NCI-H1930 (cell line): ENCODE measurements around the gene LDHAL6B.

Experiments used
- DNase-seq, 2 experiments: peaks; one replicate each; lab custom pipeline; 2025; lab: John Stamatoyannopoulos, UW

The LDHAL6B gene

DNA sequence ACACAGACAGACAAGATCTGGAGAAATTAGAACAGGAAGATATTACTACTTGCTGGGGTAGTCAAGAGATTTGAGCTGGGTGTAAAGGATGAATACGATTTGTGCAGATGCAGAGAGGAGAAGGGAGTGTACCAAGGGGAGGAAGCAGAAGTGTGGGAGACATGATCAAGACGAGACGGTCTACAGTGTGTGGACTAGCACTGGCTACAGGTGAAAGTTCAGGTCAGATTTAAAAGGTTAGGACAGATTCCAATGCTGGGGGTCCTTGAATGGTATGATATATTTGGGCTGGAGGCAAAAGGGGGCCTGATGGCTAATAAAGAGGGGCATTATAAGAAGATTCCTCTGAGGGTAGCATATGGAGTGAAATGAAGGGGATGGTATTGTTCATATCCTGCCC, 12.1 kb downstream of the LDHAL6B start:
- DNase-seq = no peak

DNA sequence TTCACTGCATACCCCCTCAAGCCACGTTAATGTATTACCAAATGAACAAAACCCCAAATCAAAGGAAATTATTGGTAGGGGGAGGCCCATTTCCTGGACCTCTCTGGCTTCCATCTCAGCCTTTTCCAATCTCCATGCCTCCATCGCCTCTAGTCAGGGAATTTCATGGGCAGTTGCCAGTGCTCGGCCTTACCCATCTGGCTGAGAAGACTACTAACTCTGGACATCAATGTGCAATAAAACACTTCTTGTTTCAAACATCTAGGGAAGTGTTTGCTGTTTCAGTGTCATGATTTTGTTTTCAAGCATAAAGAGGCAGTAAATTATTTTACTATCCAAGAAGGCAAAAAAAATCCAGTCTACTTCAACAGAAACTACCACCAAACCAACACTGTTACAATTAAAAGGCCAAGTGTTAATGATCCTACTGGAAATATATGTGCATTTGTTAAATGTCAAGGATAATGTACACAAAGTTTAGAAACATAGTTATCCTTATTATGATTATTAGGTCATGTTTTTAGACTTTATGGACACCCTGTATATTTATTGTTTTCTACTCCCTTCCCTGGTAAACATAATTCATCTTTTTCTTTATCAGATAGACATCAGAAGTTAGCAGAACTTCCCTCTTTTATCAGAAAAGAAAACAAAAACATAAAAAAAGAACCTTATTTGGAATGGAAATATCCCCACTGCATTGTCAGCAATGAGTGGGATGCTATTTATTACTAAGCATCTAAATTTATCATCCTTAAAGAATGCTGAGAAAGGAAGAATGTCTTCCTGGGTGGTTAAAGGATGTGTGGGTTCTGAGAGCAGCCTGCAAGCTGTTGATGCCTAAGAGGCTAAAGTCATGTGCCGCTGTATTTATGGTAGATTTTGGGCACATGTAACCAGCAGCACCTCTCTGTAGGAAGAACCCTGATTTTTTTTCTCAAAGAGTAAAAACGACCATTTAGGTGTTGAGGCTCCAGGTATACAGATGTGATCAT, 15.2 kb downstream of the LDHAL6B start:
- DNase-seq = no peak

DNA sequence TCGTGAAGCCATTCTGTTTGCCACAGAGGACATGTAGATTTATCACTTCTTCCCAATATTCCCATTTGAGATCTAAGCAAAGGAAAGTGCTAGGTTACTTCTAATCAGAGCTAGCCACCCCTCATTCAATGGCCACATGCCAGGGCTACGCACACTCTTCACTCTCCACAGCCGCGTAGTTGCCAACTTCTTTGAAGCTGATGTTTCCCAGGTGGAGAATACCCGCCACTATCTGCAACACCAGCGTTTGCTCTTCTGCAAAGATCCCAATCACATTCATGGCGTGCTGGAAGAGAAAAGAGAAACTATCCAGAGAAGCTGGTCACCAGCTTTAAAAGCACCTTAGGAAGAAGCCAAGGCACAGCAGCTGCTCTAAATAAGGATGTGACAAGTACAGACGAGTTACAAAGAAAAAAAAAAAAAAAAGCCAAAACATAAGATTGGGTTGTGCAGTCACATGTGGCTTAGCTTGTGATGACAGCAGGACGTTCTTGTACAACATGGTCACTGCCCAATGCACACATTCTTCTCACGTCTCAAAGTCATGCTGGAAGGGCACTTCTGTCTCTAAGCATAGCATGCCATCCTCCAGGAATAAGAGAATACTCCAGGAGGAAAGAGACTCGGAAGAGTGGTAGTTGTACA, 16.4 kb downstream of the LDHAL6B start:
- DNase-seq = no peak

DNA sequence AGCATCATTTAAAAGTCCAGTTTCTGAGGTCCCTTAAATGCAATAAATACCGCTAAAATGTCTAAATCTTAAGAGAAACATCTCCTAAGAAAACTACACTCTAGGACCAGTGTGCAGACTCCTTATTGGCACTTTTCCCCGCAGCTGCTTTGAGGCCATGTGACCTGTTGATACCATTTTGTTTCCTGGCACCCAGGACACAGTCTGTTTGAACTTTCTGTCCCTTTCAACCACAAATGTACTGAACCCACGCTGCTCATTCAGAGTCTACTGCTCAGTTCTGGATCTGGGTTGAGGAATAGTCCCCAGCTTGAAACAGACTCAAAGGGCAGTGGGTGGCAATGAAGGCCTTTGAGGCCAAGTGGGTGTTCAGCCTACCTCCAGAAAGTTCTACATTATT, 17.1 kb downstream of the LDHAL6B start:
- DNase-seq = no peak

DNA sequence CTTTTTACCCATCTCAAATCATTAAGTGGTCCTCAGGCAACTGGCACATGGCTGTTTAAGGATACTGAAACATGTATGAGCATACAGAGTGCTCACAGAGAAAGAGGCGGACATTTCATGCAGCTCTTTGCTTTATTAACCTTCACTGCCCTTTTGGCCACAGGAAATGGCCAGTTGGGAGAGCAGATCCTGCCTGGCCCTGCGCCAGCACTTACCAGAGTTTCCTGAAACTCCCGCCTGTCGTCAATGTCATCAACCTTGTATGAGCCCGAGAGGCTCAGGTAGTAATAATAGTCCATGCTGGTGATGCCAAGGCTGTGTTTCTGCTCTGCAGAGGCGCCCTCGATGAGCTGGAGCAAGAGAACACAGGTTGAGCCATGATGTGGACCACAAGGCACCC, 17.8 kb downstream of the LDHAL6B start:
- no peak for DNase-seq

DNA sequence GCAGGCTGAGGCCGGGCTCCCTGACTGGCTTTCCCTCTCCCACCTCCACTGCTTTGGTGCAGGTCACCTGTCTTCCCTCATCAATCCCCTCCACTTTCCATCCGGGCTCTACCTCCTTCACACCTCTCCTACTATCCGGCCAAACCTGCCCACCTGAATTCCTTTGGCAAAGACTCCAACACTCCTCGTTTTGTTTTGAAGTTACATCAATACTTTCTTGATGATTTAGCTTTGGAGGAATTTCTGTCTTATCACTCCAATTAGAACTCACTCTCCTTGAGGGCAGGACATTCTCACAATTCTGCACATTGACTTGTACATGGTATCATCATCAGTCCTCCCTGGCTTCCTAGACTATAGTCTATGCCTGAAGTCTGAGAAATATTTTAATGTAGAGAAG, 20.4 kb downstream of the LDHAL6B start:
- DNase-seq = no peak

DNA sequence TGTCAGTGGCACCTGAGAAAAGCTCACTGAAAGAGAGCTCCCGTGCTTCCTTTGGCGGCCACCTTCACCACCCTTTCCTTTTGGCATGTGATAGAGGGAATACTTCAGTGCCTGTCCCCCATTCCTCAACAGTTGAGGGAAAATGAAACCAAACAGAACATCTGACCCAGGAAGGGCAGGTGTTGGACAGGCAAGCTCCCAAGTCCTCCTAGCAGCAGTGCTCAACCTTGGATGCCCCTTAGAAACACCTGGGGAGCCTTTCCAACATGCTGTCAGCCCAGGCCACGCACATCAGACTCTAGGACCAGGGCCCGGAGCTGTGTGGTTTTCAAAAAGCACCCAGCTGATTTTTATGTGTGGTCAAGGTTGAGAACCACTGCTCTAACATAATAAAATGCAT, 22.4 kb downstream of the LDHAL6B start:
- DNase-seq = no peak

DNA sequence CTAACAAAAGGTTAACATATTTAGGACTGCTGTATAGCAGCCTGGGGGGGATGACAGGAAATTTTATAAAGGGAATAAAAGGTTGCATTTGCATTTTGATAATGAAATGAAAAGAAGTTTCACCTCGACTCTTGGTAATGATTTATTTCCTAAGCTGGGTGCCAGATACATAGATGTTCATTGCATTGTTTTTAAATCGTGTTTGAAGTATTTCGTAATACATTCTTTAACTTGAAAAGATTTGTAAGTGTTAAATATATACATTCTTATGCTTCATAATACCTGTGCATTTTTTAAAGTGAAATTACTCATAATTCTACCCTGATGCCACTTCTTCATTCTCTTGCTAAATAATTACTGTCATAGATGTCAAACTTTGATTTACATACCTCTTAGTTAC, 22.8 kb downstream of the LDHAL6B start:
- DNase-seq = no peak

DNA sequence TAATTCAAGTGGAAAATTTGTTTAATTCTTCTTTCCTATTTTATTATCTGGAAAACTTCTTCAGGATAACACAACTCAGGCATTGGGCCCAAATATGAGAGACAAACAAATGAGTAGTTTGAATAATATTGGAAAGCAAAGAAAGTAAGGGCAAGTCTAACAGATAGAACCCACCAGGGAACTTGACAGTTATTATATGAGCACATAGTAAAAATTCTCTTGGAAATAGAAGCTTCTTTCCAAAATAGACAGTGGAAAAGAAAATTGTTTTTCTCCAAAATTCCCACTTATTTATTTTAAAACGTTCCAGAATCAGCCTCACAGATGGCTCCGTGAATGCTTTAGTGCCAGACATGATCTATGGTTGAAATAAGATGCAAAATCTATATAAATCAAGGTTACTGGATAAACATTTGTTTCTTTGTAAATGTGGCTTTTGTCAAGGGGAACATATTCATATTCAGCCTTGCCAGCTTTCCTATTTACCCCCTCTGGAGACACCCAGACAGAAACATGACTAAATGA, 23.9 kb downstream of the LDHAL6B start:
- DNase-seq = no peak

DNA sequence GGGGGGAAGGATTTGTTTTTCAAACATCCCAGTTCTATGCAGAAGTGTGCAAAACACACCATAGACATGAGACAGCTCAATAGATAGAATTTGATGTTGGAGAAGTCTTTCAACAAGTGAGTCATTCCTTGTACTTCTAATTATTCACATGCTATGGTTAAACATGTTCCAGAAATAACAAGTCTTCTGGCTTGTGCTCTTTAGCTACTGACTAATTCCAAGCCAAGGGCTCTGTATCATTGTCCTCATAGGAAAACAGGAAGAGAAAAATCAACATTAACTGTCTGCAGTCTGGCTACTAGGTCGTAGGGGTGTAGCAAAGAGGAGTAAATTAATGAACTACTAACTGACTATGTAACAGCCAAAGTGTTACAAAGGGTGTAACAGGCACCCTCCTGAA, 25.8 kb downstream of the LDHAL6B start:
- no peak for DNase-seq

DNA sequence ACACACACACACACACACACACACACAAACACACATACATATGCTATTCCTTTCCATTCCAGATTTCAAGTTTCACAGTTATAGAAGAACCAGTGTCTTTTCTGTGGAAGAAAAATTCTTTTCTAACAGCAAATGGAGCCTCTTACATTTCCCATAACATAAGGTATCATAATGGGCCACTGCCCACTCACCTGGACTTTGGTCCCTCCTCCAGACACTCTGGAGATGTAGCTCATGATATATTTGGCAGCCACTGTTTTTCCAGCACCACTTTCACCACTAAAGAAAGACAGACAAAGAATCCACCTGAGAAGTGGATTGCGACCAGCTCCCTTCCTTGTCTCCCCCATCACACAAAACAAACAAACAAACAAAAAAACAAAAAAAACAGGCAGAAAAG, 29.8 kb downstream of the LDHAL6B start:
- no peak for DNase-seq

DNA sequence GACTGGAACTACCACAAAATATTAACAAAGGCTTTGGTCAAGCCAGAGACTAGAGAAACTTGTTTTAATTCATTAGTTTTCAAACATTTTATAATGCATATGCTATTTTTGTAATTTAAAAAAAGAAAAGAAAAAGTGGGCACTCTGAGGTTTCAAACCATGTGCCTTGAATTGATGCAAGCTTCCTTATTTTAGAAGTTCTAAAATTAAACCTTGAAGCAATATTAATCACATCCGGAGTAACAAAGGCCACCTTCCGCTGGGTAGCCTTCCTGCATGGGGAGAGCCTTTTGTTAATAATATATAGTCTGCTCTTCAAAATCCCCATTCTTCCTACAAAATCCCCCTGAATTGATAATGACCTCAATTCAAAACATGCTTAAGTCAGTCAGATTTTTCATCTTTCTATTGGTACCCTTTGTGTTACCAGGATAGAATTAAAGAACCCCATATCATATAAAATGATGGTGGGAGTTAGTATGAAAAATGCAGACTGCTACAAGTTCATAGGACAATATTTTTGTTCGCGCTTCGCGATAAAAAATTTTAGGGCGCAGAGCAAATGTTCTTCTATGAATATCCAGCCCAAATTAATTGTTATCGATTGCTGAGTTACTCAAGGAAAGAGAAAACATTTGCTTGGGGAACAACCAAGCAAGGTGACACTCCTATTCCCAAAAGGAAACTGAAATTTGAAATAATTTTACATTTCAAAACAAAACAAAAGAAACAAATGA, 30.6 kb downstream of the LDHAL6B start:
- no peak for DNase-seq

DNA sequence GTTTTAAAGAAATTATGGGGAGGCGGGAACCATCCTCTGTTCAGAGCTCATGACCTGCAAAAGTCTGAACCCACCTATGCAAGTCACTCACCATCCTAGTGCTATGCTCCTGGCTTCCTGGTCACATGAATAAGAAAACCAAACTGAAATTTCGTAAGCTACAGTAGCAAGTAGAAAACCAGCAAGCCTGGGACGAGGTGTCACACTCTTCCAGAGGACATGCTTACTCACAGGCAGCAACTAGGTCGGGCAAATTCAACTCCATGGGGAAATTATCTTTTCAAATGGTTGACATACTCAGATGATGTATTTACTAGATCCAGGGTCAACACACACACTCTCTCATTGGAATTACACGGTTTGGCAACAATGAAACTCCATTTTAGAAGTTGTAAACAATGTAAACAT, 31.3 kb downstream of the LDHAL6B start:
- no peak for DNase-seq

DNA sequence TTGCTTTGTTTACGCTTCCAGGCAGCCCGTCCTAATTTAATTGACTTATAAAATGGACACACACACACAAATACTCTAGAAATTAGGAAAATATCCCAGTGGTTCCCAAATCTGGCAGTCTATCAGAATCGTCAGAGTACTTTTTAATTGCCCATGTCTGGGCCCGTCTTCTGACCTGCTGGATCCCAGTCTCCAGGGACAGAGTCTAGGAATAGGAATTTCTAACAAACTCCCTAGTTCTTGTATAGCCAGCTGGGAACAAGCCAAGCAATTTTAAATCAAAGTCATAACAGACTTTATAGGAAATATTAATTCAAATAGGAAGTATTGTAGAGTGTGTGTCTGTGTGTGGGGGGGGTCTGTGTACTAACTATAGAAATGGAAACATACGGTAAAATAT, 33.4 kb downstream of the LDHAL6B start:
- DNase-seq = no peak

DNA sequence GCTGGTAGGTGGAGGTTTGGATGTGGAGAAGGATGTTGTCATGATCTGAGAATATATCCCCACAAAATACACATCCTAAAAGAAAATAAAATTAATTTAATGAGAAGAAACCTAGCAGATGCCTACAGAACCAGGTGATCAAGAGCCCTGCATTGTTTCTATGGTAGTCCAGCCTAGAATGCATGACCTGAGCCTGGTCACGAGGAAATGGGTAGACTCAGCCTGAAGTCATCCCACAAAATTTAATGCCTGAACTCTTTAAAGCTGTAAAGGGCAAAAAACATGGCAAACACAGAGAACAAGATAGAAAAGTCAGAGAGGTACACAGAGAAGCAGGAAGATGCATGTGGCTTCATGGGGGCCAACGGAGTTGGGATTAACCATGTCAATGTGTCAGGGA, 36.0 kb downstream of the LDHAL6B start:
- DNase-seq = no peak

DNA sequence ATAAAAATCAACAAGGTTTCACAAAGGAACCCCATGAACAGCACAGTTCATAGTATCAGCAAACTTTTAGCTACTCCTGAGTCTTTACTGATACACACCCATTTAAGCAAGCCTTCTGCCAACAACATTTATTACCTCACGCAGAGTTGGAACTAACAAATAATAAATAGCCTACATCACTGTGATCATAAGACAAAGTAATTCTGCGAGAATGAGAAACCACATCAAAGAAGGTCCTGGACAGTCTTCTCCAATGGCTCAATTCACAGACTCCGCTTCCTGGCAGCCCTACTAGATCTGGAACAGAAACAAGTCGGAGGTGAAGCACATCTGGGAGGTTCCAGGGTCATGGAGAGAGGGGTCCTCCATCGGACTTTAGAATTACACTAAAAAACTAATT, 37.0 kb downstream of the LDHAL6B start:
- DNase-seq = no peak

DNA sequence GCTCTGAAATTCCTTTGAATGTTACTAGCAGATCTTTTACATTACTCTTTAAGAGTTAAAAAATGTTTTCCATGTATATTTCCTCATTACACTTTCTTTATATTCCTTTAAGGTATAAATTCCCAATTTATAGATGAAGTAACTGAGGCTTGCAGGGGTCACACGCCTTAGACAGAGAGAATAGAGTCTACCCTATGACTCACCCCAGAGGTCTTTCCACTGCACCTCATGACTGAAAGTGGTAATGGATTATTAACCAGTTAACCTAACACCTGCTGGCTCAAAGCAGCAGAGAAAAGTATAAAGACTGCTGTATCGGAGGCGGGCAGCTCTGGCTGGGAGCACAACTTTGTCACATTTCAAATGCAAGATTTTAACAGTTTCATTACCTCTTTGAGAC, 37.7 kb downstream of the LDHAL6B start:
- DNase-seq = no peak

DNA sequence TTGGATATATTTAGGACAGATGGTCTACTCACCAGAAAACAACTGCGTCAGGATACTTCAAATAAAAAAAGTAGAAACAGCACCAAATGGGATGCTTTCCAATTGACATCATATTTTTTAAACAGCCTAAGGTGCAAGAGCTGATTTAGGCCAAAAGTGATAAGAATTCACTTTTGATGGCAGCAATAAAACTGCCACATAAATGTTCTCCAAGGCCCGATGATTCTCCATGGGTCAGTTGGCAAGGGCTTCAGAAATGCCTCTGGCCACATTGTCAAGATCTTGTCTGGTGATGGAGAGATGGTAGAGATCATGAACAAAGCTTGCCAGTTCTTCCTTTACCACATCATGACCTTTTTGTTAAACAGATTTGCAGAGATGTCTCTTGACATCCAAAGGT, 38.9 kb downstream of the LDHAL6B start:
- DNase-seq = no peak

DNA sequence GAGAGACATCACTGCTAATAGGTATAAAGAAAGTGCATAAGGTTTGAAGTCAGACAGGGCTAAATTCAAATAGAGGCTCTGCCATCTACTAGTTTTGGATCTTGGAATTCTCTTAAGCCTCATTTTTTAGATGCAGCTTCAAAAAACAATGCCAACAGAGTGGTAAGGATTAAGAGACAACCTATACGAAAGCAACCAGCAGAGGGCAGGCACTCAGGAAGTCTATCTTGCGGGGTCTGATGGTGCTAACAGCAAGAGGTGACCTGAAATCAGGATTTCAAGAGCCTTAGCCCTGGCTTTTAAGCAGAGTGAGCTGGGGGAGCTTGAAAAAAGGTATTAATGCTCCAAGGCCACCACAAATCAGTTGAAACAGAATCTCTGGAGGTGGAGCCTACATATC, 40.7 kb downstream of the LDHAL6B start:
- peak in 1 of 2 experiments; percentile 1 for DNase-seq

DNA sequence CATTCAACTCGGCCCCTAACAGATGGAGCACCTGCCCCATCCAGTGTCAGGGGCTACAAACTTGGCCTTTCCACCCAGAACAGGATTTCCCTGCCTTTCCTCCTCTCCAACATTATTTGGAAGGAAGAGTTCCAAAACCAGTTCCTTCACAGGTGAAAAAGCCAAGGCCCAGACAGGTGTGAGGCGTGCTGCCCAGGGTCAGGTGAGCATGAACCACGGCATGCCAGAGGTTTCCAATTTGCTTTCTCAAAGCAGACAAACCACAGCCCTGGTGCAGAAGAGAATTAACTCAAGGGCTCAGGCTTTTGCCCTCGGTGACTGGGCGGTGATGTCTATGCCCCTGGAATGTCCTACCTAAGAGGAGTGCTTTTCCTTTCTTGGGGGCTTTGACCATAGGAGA, 43.2 kb downstream of the LDHAL6B start:
- no peak for DNase-seq

DNA sequence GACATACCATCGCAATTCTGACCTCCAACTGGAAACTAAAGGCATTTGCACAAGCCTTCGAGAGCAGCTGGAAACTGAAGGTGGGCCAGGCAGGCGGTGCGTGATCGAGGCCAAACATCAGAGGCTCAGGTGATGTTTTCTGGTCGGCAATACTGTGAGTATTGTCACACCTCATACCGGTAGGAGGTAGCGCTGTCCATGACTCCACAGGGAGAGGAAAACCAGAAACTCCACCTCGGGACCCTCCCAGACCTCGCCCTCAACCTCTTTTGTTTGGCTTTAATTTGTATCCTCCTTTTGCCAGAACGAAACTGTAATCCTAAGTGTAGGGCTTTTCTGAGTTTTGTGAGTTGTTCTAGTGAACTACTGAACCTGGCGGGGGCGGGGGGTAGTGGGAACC, 43.6 kb downstream of the LDHAL6B start:
- no peak for DNase-seq

DNA sequence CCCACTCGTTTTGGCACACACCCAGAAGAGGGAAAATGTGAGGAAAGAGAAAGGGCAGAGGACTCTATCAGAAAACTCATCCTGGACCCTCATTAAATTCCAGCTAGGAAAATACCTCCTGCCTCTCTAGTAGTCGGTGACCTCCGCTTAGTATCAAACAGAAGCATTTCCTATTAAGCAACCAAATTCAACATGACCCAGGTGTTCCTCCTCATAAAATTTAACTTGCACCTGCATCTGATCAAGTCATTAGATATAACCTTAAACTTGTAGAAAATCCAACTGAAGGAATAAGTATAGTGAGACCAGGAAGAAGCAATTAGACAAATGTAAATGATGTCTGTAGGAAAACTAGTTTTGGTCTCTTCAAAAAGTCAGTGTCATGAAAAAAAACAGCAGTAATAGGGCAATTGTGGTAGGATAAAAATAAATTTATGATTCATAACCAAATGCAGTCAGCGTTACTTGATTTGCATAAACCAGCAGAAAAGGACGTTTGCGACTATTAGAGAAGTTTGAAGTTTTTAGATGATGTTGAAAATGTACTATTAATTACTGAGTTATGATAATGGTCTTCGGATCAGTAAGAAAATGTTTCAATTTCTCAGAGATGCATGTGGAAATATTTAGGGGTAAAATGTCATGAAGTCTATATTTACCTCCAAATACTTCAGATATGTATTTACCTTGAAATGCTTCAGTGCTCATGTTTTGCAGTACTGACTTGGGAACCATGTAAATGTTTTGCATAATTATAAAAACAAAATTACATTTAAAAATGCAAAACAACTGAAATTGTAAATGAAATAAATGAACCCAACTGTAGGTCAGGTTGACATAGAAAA, 44.6 kb downstream of the LDHAL6B start:
- DNase-seq = no peak
